Measurements from ENCODE around the gene DNAH12.
A peak's percentile ranks its signal among the peaks of the same experiment; 100 is the strongest.

The DNAH12 gene

DNA sequence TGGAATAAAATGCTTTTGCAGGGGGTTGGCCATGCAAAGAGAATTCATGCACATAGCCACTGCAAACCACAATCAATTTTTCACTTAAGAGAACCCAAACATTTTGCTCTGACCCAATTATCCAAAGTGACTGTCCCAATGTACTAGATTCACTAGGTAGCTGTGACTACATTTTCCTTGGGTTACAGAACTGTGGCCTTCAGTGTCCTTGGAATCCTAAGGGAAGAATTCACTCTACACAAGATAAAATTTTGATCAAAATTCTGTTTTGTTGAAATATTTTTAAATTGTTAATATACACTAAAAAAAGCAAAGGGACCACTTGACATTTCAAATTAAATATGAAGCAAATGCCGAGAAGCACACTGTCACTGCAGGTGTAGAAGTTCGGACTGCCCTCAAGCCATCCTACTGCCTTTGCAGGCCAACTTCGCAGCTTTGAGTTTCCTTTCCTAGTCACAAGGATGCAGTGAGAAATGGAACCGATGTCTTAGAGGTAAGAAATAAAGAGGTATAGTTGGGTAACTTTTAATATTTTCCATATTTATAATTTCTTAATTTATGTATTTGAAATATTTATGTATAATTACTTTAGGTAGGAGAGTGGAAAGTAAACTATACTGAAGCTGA, 251.1 kb downstream of the DNAH12 start:
- FAIRE-seq, result no peak

GRCh38 chr3:57292159-57292896, 251.8 kb downstream of the DNAH12 start, which contains the start of gene ASB14:
Gene ASB14, minus strand, starts transcription at chr3:57292685. Its CDS starts 652 bp downstream, at chr3:57292033.
- FAIRE-seq, result no peak

DNA sequence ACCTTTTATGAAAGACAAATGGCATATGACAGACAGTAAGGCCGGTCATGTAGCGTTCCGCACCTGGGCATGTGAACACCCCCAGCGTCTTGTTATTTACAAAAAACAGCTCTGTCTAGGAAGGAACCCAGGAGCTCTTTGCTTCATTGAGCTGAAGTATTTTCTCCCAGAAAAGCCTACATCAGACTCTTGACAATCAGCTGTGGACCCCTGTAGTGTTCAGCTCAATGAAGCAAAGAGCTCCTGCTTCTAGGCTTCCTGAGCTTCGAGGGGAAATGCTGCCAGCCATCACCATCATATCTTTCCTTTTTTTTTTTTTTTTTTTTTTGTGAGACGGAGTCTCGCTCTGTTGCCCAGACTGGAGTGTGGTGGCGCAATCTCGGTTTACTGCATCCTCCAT, 255.7 kb downstream of the DNAH12 start:
- no peak for FAIRE-seq

GRCh38 chr3:57287205-57287604, 256.9 kb downstream of the DNAH12 start:
- no peak for FAIRE-seq

GRCh38 chr3:57283334-57283733, 260.8 kb downstream of the DNAH12 start:
- FAIRE-seq, result no peak

- no peak for FAIRE-seq
These were observed 262.4 kb downstream of the DNAH12 start for GRCh38 chr3:57281715-57282114.

GRCh38 chr3:57279685-57280084, 264.5 kb downstream of the DNAH12 start:
- no peak for FAIRE-seq

GRCh38 chr3:57278237-57278636, 265.9 kb downstream of the DNAH12 start:
- FAIRE-seq, result no peak

GRCh38 chr3:57275393-57275792, 268.8 kb downstream of the DNAH12 start:
- no peak for FAIRE-seq

GRCh38 chr3:57274845-57275244, 269.3 kb downstream of the DNAH12 start:
- no peak for FAIRE-seq

GRCh38 chr3:57268416-57268815, 275.7 kb downstream of the DNAH12 start:
- FAIRE-seq, result no peak

- FAIRE-seq, result no peak
These were observed 282.2 kb downstream of the DNAH12 start for GRCh38 chr3:57261929-57262328.

- no peak for FAIRE-seq
These were observed 283.0 kb downstream of the DNAH12 start for GRCh38 chr3:57261119-57261518.

- FAIRE-seq, result peak; percentile 81
These were observed 286.5 kb downstream of the DNAH12 start for GRCh38 chr3:57257678-57258077.

DNA sequence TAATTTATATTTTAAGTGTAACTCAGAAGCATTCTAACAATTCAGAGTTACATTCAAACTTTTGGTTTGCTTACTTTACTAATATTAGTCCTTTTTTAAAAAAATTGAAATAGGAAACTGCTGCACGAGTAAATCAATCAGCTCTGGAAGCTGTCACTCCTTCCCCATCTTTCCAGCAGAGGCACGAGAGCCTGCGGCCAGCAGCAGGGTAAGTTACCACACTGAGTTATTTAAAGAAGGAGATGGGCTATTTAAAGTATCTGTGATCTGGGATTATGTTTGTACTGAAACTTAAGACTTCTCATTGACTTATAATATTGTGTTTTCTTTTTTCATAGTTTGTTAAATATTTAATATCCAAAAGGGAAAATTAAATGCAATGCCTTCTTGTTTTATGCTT, 287.3 kb downstream of the DNAH12 start:
- FAIRE-seq, result no peak

- no peak for FAIRE-seq
These were observed 291.7 kb downstream of the DNAH12 start for GRCh38 chr3:57252404-57252803.

- no peak for FAIRE-seq
These were observed 299.2 kb downstream of the DNAH12 start for GRCh38 chr3:57244946-57245345.
